Stimulated activated CD8-positive, alpha-beta memory T cell treated with anti-CD3 and anti-CD28 coated beads, Interleukin-2, amount 100 ng/mL, for 1 hour (primary cell): ENCODE results near the gene HCRT.

Source experiments
- DNase-seq, 2 donors: peaks; one replicate each; pipeline ENCODE4 v3.0.0-alpha.2; 2020; ENCODE audit warnings: low read depth in 2 of 2

HCRT gene

DNA sequence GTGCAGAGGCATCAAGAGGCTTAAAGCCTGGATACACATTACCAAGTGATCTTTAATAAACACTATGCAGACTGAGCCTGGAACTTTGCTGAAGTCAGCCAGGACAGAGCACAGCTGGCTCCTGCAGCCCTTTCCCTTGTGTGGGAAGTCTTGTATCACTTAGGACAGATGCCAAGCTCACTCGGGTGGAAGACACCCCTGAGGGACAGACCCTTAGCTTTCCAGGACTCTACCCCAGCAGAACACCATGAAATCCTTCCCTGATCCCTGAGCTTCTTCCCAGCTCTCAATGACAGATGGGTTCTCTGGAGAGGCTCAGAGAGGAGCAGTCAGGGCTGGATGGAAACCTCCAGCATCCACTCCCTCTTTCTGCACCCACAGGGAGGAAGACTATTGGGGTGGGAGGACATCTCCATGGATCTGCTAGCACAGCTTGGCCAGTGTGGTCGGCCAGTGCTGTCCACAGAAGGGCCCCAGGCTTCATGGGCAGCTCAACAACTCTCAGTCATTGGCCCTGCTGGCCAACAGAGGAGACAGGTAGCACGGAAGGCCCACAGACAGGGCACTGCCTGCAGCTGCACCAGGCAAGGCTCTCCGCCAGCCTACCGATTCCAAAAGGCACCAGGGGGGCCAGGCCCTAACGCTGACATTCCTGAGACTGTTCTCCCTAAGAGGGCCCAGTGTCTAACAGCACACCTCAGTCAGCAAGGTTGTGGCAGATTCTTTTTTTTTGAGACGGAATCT is 46.3 kb downstream of the HCRT start:
- DNase-seq: no peak

DNA sequence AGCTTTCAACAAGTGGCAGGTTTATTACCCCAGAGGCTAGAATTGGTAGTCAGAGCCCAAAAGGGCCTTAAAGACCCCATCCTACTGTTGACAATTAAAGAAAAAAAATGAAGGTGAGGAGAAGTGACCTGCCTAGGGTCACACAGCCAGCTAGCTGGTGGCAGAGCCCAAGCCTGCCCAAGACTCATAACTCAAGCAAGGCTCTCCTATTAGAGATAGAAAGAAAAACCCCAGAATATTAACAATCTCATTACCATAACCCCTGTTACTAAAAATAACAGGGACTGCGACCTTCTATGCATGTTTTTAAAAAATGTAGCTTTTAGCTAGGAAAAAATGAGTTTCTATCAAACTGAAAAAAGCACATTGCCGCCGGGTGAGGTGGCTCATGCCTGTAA is 48.6 kb downstream of the HCRT start:
- no peak for DNase-seq

DNA sequence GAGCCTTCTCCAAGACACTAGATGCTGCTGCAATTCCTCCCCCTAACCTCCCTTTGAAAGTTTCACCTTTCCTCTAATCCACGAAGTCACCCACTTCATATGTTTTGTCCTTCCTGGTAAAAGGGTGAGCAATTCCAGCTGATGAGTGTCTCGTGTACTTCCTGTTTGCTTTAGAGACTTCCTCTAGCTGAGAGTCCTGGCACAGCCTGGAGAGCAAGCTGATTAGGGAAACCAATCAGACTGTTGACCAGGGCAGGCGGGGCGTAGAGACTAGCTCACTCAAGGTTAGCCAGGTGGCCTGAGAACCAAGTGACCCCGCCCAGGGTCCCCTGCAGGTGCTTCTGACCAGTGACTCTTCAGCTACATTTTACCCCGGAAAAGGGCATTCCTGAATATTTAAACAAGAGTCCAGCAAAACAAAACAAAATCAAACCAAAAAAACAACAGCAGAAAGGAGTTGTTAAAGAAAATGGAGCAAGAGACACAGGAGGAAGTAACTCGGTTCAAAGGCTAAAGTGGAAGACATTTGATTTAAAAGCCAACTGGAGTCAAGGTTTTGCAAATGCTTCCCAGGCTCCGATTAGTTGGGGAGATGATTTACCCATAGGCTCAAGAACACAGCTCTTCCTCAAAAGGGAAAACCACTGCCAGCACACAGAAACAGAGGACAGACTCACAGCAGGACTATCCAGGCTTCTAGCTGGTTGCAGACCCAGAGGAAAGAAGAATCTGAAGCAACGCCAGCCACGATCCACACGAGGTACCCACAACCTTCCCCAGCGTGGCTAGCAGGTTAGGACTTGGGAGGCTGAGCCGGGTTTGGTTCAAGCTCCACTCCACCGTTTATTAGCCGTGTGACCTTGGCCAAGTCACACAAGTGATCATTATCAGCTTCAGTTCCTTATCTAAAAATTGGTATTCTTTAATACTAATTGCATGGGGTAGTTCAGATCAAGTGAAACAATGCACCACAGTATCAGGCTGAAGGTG is 49.3 kb downstream of the HCRT start:
- no peak for DNase-seq

DNA sequence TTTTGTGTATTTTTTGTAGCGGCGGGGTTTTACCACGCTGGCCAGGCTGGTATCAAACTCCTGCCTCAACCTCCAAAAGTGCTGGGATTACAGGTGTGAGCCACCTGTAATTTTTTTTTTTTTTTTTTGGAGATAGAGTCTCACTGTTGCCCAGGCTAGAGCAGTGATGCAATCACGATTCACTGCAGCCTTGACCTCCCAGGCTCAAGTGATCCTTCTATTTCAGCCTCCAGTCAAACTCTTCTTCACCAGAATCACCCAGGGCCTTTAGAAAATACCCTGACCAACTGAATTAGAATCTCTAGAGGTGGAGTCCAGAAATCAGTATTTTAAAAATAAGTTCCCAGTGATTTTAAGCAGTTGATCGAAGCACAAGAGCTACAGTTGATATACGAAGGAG is 50.1 kb downstream of the HCRT start:
- DNase-seq: no peak
